DLD1 (cell line): ENCODE measurements around the gene CAD.
"Not testable (repeated sequence)": the region's sequence is repeated elsewhere in the genome, so short reads cannot be mapped to it uniquely, and the experiment has no call there.

Experiments
- in situ Hi-C: cut with HindIII; loops from 2 replicates; pipeline ENCODE4 v1.10.0; 2017; ENCODE audit warnings: low sequenced_read_pairs

Gene CAD

GRCh38 chr2:27217173-27218121, at the start of gene CAD:
CAD (plus strand) TSS chr2:27217369; CDS start chr2:27217552, 183 bp downstream.
- in situ Hi-C loops = no loop called here

GRCh38 chr2:27170581-27171337, 46.4 kb upstream of the CAD start:
- in situ Hi-C loops = no loop called here

GRCh38 chr2:27171351-27171848, 45.8 kb upstream of the CAD start:
- in situ Hi-C loops = no loop called here

GRCh38 chr2:27174638-27175037, 42.5 kb upstream of the CAD start:
- in situ Hi-C loops = no loop called here

- in situ Hi-C loops = no loop called here
These were observed 41.8 kb upstream of the CAD start for GRCh38 chr2:27175330-27175729.

- in situ Hi-C loops = not testable (repeated sequence)
These were observed 41.4 kb upstream of the CAD start for GRCh38 chr2:27175781-27176180.

- in situ Hi-C loops = no loop called here
These were observed 39.5 kb upstream of the CAD start for GRCh38 chr2:27177441-27178351.

- in situ Hi-C loops = no loop called here
These were observed 38.7 kb upstream of the CAD start for GRCh38 chr2:27178469-27178868.

GRCh38 chr2:27179344-27180000, 37.7 kb upstream of the CAD start:
- in situ Hi-C loops = no loop called here

- in situ Hi-C loops = no loop called here
These were observed 34.8 kb upstream of the CAD start for GRCh38 chr2:27182346-27182745.

- in situ Hi-C loops = no loop called here
These were observed 33.1 kb upstream of the CAD start for GRCh38 chr2:27184115-27184514.

GRCh38 chr2:27185331-27186026, 31.7 kb upstream of the CAD start:
- in situ Hi-C loops = no loop called here

GRCh38 chr2:27186613-27187345, 30.4 kb upstream of the CAD start:
- in situ Hi-C loops = no loop called here

- in situ Hi-C loops = no loop called here
These were observed 27.2 kb upstream of the CAD start for GRCh38 chr2:27189989-27190388.

GRCh38 chr2:27191070-27191829, 25.9 kb upstream of the CAD start:
- in situ Hi-C loops = no loop called here

GRCh38 chr2:27194538-27195354, 22.4 kb upstream of the CAD start:
- in situ Hi-C loops = no loop called here

- in situ Hi-C loops = not testable (repeated sequence)
These were observed 21.4 kb upstream of the CAD start for GRCh38 chr2:27195799-27196198.
